ENCODE data around the gene IFNLR1.

IFNLR1 gene

GRCh38 chr1:24147194-24147593, 39.9 kb downstream of the IFNLR1 start:
- DNase-seq: no peak

- no peak for DNase-seq
Observed at GRCh38 chr1:24142546-24143534, 44.2 kb downstream of the IFNLR1 start, which contains the start of gene IL22RA1. TSS of gene IL22RA1 (minus strand) at chr1:24143140. CDS start at chr1:24143082, 58 bp downstream.

- no peak for DNase-seq
Observed at GRCh38 chr1:24141311-24141997, 45.6 kb downstream of the IFNLR1 start.

- DNase-seq: no peak
Observed at GRCh38 chr1:24140741-24141181, 46.3 kb downstream of the IFNLR1 start.

GRCh38 chr1:24139841-24140425, 47.2 kb downstream of the IFNLR1 start:
- DNase-seq: no peak

GRCh38 chr1:24139222-24139489, 47.9 kb downstream of the IFNLR1 start:
- no peak for DNase-seq

- no peak for DNase-seq
Observed at GRCh38 chr1:24138476-24139221, 48.4 kb downstream of the IFNLR1 start.

GRCh38 chr1:24136956-24137539, 50.0 kb downstream of the IFNLR1 start:
- no peak for DNase-seq

GRCh38 chr1:24134376-24134775, 52.7 kb downstream of the IFNLR1 start:
- DNase-seq: no peak

GRCh38 chr1:24133819-24134218, 53.3 kb downstream of the IFNLR1 start:
- no peak for DNase-seq

GRCh38 chr1:24130385-24130784, 56.7 kb downstream of the IFNLR1 start:
- no peak for DNase-seq

- DNase-seq: no peak
Observed at GRCh38 chr1:24127801-24128363, 59.2 kb downstream of the IFNLR1 start.

- DNase-seq: no peak
Observed at GRCh38 chr1:24127134-24127800, 59.8 kb downstream of the IFNLR1 start.

- no peak for DNase-seq
Observed at GRCh38 chr1:24126672-24127023, 60.4 kb downstream of the IFNLR1 start.

GRCh38 chr1:24126018-24126671, 60.9 kb downstream of the IFNLR1 start:
- no peak for DNase-seq

- DNase-seq: no peak
Observed at GRCh38 chr1:24125456-24125855, 61.6 kb downstream of the IFNLR1 start.

- DNase-seq: no peak
Observed at GRCh38 chr1:24124980-24125379, 62.1 kb downstream of the IFNLR1 start.

- no peak for DNase-seq
Observed at GRCh38 chr1:24123611-24124010, 63.5 kb downstream of the IFNLR1 start.

- no peak for DNase-seq
Observed at GRCh38 chr1:24122776-24123175, 64.3 kb downstream of the IFNLR1 start.

GRCh38 chr1:24121406-24121805, 65.7 kb downstream of the IFNLR1 start:
- no peak for DNase-seq

GRCh38 chr1:24120965-24121364, 66.1 kb downstream of the IFNLR1 start:
- DNase-seq: no peak
